Activated effector memory CD4-positive, alpha-beta T cell treated with Interleukin-2 at 50 U/mL for 16 hours (primary cell): ENCODE results near the gene SLC22A9.
"Not testable (repeated sequence)": the region's sequence is repeated elsewhere in the genome, so short reads cannot be mapped to it uniquely, and the experiment has no call there.

Experiments
- DNase-seq: peaks from one replicate; pipeline ENCODE4 v3.0.0-alpha.2; 2020

SLC22A9 gene

DNA sequence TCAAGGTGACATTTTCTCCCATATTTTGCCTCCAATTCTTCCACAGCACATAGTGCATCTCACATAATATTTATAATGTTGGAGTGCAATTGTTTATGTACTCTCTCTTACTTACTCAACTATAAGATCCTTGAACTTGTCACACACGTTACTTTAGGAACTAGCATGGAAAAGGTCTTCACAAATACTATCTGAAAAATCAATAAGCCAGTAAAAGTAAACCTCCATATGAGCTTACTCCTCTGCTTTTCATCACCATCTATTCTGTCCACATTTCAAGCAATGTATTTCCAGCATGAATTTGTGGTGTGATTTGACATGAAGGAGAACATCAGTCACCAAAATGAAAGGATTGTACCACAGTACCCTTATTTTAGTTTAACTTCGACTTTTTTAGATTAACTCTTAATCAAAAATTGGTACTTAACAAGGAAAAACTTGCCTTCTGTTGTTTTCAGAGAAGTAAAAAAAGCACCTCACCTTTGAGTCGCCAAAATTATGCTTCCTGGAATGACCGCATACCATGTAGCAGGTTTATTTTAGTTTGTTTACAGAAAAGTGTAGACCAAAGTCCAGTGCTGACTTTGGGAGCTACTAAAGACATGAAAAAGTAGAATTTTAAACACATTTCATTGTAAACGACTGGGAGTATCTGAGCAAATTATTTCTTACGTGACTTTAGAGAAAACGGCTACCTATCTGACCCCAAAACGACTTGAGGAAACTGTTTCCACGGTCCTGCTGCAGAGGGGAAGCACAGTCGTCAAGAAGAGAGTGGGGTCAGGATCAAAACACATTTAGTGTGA lies at the start of gene SLC22A9:
TSS of gene SLC22A9 (plus strand) at position 621 of the 806 bp plus-strand sequence. CDS start 272 bp downstream, outside the sequence.
- DNase-seq: no peak

DNA sequence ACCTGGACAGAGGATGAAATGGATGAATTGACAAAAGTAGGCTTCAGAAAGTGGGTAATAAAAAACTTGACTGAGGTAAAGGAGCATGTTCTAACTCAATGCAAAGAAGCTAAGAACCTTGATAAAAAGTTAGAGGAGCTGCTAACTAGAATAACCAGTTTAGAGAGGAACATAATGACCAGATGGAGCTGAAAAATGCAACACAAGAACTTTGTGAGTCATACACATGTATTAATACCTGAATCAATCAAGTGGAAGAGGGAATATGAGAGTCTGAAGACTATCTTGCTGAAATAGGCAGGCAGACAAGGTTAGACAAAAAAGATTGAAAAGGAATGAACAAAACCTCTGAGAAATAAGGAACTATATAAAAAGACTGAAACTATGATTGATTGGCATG lies 47.9 kb upstream of the SLC22A9 start:
- no peak for DNase-seq

DNA sequence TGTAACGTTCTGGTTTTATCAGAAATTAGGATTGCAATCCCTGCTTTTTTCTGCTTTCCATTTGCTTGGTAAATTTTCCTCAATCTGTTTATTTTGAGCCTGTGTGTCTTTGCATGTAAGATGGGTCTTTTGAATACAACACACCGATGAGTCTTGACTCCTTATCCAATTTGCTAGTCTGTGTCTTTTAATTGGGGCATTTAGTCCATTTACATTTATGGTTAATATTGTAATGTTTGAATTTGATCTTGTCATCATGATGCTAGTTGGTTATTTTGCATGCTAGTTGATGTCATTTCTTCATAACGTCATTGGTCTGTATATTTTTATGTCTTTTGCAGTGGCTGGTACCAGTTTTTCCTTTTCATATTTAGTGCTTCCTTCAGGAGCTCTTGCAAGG lies 34.5 kb upstream of the SLC22A9 start:
- DNase-seq: not testable (repeated sequence)

DNA sequence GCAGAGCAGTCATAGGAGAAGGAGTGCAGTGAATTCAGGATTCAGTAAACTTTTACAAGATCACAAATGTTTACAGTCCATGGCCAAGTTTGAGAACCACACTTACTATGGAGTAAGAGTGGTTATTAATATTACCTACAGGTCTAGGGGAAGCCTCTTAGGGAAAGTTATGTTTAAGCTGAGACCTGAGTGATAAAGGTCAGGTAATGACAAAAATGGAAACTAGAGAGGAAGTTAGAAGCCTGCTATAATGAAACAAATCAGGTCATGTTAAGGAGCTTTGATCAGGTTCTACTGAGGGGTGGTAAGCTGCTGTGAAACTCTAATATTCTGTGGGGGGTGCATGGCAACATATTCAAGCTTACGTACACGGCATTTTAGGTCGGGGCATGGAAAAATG lies 32.5 kb upstream of the SLC22A9 start:
- DNase-seq: no peak

DNA sequence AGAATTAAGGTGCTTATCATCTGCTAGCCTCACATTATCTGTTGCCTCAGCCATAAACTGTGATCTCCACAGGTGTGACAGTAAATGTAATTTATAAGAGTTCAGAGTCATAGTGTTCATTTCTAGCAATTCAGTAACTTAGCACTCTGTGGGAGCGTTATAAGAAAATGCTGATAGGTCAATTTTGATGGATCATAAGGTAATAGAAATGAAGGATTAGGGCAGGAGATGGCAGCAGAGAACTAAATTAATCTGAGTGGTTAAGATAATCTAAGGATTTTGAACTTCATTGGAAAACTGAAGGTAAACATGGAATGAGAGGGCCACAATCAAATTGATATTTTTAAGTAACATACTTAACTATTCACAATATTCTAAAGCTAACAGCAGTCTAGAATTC lies 26.5 kb upstream of the SLC22A9 start:
- no peak for DNase-seq

DNA sequence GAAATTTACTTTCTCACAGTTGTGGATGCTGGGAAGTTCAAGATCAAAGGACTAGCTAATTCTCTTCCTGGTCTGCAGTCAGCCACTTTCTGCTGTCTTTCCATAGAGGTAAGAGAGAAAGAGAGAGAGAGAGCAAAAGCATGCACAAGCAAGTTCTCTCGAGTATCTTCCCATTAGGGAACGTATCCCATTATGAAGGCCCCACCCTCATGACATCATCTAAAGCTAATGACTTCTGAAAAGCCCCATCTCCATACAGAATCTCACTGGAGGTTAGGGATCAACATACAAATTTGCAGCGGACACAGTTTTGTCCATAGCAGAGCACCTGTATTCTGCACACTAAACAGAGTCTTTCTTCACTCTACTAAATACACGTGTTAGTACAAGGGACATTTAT lies 17.4 kb upstream of the SLC22A9 start:
- DNase-seq: no peak

DNA sequence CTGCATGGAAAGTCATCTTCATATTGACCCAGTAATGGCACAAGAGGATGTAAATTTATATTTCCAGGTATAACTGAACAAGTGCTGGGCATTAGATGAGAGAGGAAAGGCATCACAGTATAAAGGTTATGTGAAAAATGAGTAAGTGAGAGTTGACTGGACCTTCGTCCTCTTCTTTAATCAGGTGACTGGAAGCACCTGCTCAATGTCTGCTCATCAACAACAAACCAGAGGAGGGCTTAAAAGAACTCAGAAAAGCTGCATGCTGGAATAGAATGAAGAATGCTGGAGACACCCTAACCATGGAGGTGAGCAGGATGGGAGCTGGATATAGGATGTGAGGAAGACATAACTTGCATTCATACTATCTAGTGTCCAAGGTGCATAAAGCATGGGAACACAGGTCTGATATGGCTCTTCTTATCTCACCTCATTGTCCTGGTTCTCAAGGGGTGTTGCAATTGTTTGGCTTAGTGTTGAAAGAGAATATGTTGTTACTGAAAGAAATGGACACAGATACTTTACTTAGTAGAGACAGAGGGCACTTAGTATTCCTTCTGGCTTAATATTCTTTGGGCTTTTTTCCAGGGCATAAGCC lies 7.3 kb upstream of the SLC22A9 start:
- DNase-seq: no peak

DNA sequence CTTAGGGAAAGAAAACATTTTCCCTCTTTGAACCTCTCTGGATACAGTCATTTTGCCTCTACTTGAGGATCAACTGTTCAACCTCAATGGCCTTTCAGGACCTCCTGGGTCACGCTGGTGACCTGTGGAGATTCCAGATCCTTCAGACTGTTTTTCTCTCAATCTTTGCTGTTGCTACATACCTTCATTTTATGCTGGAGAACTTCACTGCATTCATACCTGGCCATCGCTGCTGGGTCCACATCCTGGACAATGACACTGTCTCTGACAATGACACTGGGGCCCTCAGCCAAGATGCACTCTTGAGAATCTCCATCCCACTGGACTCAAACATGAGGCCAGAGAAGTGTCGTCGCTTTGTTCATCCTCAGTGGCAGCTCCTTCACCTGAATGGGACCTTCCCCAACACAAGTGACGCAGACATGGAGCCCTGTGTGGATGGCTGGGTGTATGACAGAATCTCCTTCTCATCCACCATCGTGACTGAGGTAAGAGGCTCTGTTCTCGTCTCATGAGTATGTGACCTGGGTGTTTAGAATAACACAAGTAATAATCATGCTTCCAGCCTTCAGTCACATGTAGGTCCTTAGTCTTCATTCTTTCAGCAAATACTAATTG lies 495 bp downstream of the SLC22A9 start:
- no peak for DNase-seq

DNA sequence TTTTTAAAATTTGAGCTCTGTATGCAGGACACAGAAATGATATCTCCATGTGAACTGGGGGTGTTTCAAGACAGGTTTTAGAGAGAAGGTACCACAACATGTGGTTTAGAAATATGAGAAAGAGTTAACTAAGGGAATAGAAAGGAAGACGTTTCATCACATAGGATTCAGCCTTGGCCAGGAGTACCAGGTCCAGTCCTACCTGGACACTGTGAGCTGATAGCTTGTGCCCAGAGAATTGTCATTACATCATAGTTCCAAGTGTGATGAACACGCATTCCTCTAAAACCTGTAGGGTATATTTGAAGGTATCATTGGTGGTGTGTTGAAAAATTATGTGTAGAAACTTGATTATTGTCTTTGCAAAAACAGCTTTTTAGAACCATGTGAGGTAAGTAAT lies 1.8 kb downstream of the SLC22A9 start:
- no peak for DNase-seq

DNA sequence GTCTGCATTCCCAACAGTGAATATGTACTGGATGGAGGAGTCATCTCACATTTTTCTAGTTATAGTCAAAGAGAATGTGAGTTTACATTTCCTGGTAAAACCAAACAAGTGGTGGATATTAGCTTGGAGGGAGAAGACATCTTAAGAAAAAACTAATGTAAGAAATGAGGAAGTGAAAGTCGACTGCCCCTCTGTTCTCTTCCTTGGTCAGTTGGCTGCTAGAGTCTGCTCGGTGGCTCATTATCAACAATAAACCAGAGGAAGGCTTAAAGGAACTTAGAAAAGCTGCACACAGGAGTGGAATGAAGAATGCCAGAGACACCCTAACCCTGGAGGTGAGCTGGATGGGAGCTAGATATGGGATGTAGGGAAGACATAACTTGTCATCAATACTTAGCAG lies 5.8 kb downstream of the SLC22A9 start:
- no peak for DNase-seq

DNA sequence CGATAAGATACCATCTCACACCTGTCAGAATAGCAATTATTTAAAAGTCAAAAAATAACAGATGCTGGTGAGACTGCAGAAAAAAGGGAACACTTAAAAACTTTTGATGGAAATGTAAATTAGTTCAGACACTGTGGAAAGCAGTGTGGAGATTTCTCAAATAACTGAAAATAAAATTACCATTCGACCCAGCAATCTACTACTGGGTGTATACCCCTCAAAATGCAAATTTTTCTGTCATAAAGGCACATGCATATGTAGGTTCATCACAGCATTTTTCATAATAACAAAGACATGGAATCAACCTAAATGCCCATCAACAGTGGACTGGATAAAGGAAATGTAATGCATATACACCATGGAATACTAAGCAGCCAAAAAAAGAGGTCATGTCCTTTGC lies 10.5 kb downstream of the SLC22A9 start:
- DNase-seq: no peak

DNA sequence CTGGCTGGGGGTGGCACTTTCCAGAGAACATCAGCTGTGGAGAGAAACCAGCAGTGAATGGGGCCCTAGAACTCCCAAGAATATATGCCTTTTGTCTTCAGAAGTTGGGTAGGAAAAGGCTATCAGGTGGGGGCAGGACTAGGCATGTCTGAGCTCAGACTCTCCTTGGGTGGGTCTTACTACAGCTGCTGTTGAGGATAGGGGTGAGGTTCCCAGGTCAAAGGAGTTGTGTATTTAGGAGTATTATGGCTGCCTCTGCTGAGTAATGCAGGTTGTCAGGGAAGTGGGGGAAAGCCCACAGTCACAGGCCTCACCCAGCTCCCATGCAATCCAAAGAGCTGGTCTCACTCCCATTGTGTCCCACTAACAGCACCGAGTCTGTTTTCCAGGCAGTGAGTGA lies 26.1 kb downstream of the SLC22A9 start:
- no peak for DNase-seq

DNA sequence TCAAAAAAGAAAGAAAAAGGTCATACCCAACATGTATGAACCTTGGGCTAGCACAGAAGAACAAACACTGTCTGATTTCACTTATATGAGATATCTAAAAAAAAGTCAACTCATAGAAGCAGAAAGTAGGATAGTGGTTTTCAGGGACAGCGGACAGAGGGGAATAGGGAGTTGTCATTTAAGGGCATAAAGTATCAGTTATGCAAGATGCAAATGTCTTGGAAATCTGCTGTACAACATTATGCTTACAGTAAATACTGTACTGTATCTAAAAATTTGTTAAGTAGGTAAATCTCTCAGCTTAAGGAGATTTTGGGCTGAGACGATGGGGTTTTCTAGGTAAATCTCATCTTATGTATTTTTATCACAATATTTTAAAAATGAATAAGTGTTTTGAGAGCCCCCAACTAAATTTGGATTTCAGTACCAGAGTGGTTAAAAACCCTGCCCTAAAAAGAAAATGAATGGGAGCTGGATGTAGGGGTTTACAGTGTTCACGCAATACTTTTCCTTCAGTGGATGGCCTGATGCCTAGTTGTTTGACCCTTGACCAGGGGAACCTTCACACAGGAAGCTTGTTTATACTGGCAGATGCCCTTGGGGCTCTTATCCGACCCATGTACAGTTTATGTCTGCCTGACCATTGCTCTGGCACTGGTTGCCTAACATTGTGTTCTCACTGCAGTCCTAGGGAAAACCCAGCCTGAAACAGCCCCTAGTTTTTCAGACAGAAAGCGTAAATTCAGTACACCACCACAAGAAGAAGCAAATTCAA lies 34.8 kb downstream of the SLC22A9 start:
- DNase-seq: no peak

DNA sequence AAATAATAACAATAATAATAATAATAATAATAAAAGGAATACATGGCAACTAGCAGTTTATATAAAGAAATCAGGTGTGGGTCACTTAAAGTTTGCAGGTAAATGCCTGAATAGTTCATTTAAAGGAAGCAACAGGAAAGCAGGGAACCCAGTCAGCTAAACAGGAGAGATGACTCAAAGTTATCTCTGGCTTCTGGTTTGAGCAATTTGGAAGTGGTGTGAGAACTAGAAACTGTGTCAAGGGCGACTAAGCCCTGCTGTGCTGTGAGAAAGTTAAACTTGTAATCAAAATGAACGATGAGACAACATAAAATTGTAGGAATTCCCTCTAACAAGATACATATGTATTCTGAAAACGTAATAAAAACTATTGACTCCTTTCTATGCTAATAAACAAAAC lies 35.5 kb downstream of the SLC22A9 start:
- no peak for DNase-seq

DNA sequence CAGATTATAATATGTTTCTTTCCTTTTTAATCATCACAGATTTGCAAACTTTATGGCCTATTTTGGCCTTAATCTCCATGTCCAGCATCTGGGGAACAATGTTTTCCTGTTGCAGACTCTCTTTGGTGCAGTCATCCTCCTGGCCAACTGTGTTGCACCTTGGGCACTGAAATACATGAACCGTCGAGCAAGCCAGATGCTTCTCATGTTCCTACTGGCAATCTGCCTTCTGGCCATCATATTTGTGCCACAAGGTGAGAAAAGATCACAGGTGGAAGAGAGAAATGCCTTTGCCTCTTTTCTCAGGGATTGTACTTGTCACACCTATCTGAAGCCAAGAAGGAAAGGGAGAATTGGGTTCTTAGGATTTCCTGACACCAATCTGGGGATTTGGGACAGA lies 36.9 kb downstream of the SLC22A9 start:
- DNase-seq: no peak

DNA sequence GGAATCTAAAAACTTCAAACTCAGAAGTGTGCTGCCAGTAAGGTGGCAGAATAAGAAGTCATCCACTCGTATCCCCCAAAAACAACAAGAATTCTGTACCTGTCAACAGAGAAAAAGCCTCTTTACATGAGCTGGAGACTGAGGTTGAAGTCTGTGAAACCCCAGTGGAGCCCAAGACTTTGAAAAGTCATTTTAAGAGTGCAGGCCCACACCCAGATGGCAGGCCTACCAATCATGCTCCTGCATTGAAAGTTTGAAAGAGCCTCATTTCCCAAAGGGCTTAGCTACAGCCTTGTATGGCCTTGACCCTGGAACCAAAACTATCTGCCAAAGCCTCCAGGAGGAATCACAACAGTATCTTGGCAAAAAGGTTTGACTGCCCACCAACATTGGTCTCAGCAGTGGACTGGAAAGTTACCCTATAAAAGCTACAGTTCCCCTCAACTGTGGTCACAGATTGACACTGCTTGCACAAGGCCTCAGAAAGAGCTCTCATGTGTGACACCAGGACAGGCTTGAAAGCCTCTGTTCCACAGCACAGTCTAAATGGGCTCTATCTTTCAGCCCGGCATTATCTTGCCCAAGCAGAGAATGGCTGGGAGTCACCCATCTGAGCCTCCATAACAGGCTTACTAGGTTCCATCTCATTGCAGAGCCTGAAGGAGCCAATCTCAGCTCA lies 47.7 kb downstream of the SLC22A9 start:
- no peak for DNase-seq

DNA sequence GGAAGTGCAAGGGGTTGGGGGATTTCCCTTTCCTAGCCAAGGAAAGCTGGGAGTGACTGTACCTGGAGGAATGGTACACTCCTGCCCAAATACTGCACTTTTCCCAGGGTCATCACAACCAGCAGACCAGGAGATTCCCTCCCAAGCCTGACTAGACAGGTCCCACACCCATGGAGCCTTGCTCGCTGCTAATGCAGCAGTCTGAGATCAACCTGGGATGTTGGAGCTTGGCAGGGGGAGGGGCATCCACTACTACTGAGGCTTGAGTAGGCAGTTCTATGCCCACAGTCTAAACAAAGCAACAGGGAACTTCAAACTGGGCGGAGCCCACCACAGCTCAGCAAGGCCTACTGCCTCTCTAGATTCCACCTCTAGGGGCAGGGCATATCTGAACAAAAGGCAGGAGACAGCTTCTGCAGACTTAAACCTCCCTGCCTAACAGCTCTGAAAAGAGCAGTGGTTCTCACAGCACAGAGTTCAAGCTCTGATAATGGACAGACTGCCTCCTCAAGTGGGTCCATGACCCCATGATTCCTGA lies 58.5 kb downstream of the SLC22A9 start:
- DNase-seq: no peak

DNA sequence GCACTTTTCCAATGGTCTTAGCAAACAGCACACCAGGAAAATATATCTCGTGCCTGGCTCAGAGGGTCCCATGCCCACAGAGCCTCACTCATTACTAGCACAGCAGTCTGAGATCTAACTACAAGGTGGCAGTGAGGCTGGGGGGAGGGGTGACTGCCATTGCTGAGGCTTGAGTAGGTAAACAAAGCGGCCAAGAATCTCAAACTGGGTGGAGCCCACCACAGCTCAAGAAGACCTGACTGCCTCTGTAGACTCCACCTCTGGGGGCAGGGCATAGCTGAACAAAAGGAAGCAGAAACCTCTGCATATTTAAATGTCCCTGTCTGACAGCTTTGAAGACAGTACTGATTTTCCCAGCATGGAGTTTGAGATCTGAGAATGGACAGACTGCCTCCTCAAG lies 61.1 kb downstream of the SLC22A9 start:
- not testable (repeated sequence) for DNase-seq

DNA sequence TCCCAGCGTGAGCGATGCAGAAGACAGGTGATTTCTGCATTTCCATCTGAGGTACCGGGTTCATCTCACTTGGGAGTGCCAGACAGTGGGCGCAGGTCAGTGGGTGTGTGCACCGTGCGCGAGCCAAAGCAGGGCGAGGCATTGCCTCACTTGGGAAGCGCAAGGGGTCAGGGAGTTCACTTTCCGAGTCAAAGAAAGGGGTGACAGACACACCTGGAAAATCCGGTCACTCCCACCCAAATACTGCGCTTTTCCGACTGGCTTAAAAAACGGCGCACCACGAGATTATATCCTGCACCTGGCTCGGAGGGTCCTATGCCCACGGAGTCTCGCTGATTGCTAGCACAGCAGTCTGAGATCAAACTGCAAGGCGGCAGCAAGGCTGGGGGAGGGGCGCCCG lies 65.8 kb downstream of the SLC22A9 start:
- DNase-seq: not testable (repeated sequence)

DNA sequence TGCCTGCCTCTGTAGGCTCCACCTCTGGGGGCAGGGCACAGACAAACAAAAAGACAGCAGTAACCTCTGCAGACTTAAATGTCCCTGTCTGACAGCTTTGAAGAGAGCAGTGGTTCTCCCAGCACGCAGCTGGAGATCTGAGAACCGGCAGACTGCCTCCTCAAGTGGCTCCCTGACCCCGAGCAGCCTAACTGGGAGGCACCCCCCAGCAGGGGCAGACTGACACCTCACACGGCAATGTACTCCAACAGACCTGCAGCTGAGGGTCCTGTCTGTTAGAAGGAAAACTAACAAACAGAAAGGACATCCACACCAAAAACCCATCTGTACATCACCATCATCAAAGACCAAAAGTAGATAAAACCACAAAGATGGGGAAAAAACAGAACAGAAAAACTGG lies 66.2 kb downstream of the SLC22A9 start:
- not testable (repeated sequence) for DNase-seq

DNA sequence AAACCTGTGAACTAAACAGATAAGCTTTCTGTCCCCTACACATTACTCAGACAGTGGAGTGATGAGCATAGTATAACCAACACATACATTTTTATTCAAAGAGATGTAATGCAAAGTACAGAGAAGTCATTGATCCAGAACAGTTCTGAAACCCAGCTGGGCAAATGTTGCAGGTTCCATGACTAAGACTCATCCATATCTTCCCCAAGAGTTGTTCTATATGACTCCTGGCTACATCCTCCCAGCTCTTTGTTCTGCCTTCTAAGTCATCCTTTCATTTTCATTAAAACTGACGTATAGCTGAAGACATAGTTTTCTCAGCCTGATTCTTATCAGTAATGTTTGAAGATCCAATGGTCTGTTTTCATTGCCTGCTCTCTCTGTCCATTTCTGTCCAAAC lies 74.1 kb downstream of the SLC22A9 start:
- DNase-seq: no peak

DNA sequence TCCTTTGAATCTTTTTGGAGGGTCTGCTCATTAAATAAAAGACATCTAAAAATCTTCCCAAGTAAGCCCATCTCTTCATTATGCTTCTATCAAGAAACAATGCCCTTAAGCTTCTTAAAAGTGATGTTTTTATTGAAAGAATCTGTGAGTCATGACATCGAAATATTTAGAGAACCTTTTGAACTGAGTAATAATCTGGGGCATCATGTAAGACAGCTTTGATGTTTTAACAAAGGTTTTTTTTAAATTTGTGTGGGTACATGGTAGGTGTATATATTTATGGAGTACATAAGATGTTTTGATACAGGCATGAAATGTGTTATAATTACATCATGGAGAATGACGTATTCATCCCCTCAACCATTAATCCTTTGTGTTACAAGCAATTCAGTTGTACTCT lies 74.6 kb downstream of the SLC22A9 start:
- no peak for DNase-seq

DNA sequence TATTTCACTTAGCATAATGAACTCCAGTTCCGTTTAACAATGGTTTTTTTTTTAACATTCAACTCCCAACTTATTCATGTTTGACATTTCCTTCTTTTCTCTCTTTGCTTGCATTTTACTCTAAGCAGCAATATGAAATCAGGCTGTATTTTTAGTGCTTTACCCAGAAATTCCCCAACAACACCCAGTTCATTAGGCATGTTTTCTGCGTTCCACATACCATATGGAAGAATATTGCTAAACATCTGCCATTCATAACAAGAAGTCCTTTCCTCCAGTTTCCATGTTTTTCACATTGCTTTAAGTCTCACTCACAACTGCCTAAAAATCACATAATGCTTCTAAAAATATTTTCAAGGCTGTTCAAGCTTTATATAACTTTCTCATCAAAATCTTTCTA lies 75.5 kb downstream of the SLC22A9 start:
- no peak for DNase-seq
